ENCODE measurements around the gene HCN2. TPM values are rescaled to one million over a fixed set of nuclear protein-coding genes. Genes with fewer than 3 reads are reported as not detected.
"Not testable (repeated sequence)": the region's sequence is repeated elsewhere in the genome, so short reads cannot be mapped to it uniquely, and the experiment has no call there.

The HCN2 gene
- total and polyA plus RNA-seq, 3 donors from 2014 or later: 5.5 to 12.4 (median 6.6) TPM

- peaks cover 16% of the 10 kb centered on the region for H3K4me1 ChIP-seq
- DNase-seq: no peak
- H3K27ac ChIP-seq: no peak overlapping the region
- no peak for TF ChIP-seq POLR2A (IDR thresholded peaks at IDR 0.05)
- TF ChIP-seq, protein P1, sequence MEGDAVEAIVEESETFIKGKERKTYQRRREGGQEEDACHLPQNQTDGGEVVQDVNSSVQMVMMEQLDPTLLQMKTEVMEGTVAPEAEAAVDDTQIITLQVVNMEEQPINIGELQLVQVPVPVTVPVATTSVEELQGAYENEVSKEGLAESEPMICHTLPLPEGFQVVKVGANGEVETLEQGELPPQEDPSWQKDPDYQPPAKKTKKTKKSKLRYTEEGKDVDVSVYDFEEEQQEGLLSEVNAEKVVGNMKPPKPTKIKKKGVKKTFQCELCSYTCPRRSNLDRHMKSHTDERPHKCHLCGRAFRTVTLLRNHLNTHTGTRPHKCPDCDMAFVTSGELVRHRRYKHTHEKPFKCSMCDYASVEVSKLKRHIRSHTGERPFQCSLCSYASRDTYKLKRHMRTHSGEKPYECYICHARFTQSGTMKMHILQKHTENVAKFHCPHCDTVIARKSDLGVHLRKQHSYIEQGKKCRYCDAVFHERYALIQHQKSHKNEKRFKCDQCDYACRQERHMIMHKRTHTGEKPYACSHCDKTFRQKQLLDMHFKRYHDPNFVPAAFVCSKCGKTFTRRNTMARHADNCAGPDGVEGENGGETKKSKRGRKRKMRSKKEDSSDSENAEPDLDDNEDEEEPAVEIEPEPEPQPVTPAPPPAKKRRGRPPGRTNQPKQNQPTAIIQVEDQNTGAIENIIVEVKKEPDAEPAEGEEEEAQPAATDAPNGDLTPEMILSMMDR (IDR thresholded peaks at IDR 0.05): peak; percentile 70 to 86 (median 76)
- intact Hi-C loops (cut with DNase I; ENCODE audit: low total_unique reads): no loop called here
- no peaks in the 10 kb centered on the region for H3K9me3 ChIP-seq
- WGBS, 2 donors: 39 to 55% methylated on average over 15 to 35 of the region's 38 CpGs
- no peaks in the 10 kb centered on the region for H3K36me3 ChIP-seq (ENCODE audit: low read depth, missing control alignments)
- H3K27me3 ChIP-seq: no peaks in the 10 kb centered on the region
- no peak overlapping the region for H3K4me3 ChIP-seq
Observed at GRCh38 chr19:584240-585001, 5.3 kb upstream of the HCN2 start.

DNA sequence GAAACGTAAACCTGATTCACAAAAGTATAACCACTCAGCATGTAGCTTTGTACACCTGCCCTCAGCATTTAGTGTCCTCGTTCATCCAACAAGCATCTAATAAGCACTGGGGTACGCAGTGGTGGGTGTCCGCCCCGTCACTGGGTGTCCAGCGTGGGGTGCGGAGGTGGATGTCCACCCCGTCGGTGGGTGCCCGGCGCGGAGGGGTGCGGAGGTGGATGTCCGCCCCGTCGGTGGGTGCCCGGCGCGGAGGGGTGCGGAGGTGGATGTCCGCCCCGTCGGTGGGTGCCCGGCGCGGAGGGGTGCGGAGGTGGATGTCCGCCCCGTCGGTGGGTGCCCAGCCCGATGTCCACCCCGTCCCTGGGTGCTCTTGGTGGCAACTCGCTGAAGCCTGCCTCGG lies 4.5 kb upstream of the HCN2 start:
- 81 to 86% methylated on average over 31 to 34 of the region's 34 CpGs for WGBS, 2 donors
- intact Hi-C loops (cut with DNase I; ENCODE audit: low total_unique reads); DNase-seq; H3K4me3 ChIP-seq; H3K36me3 ChIP-seq (ENCODE audit: low read depth, missing control alignments); H3K27me3 ChIP-seq; H3K9me3 ChIP-seq; H3K27ac ChIP-seq: not testable (repeated sequence)
- H3K4me1 ChIP-seq: peaks cover 16% of the 10 kb centered on the region

DNA sequence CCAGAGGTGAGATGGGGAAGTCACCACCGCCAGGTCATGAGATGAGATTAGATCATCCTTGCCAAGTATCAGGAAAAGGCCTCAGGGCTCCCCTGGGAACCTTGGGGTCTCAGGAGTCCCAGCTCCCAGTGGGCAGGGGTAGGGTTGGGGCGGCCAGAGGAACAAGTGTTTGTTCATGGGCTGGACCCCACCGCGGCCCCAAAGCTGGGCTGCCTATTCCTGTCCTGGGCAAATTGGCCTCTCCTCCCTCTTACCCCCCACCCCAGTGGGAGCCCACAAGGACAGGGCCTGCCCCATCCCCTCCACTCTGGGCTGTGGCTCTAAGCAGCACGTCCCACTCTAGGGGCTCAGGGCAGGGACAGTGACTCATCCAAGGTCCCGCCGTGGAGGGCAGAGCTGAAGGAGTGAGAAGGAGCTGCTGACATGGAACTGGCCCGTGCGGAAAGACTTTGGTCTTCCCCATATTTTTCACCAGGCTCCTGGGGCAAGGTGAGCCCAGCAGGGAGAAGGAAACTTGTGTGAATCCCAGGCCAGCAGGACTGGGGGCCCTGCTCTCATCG lies 4.0 kb upstream of the HCN2 start:
- intact Hi-C loops (cut with DNase I; ENCODE audit: low total_unique reads): no loop called here
- H3K27me3 ChIP-seq: no peaks in the 10 kb centered on the region
- WGBS, 2 donors: 86 to 88% methylated on average over 2 to 10 of the region's 10 CpGs

DNA sequence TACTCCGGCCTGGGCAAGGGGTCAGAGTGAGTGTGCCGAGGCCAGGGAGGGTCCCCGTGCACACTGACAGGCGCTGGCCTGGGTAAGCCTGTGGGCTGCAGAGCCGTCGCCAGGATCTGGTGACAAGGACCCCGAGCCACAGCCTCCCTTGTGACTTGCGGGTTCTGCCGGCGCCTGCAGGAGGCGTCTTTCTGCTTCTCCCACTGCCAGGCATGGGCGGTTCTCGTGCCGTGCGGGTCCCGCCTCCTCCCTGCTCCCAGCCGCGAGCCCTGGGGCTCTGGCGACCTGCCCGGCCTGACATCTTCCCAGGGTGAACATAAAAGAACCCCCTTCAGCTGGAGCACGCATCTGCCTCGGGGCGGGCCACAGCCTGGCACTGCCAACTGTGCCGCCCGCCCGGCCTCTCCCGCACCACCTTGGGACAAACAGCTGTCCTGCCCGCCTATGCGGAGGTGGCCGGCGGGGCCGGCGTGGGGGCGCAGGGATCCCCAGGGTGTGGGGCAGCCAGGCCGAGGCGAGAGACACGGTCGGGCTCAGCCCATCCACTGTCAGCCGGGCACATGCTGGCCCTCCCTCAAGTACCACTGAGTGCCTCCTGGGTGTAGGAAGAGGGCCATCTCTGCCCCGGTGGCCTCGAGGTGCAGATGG lies 1.5 kb upstream of the HCN2 start:
- Histone ChIP-seq H3K4me1 (peaks cover 16% of the 10 kb centered on the region), H3K36me3 (ENCODE audit: low read depth, missing control alignments) (no peaks in the 10 kb centered on the region), H3K9me3 (no peaks in the 10 kb centered on the region), H3K27ac (no peak overlapping the region), H3K4me3 (no peak overlapping the region), H3K27me3 (no peaks in the 10 kb centered on the region)
- intact Hi-C loops (cut with DNase I; ENCODE audit: low total_unique reads): no loop called here
- DNase-seq: peak; percentile 88
- TF ChIP-seq, protein P1 (IDR thresholded peaks at IDR 0.05): peak; percentile 37 to 62 (median 39)
- TF ChIP-seq POLR2A (IDR thresholded peaks at IDR 0.05): no peak
- 17 to 19% methylated on average over 7 to 29 of the region's 41 CpGs for WGBS, 2 donors

More for the DNA sequence above, 4.0 kb upstream of the HCN2 start:
- H3K9me3 ChIP-seq: no peaks in the 10 kb centered on the region
- no peak overlapping the region for H3K27ac ChIP-seq
- no peak overlapping the region for H3K4me3 ChIP-seq
- no peak for DNase-seq
- peaks cover 16% of the 10 kb centered on the region for H3K4me1 ChIP-seq
- TF ChIP-seq POLR2A (IDR thresholded peaks at IDR 0.05): no peak
- TF ChIP-seq, protein P1 (IDR thresholded peaks at IDR 0.05): no peak
- no peaks in the 10 kb centered on the region for H3K36me3 ChIP-seq (ENCODE audit: low read depth, missing control alignments)
